Right renal cortex interstitium (tissue), 3 donors: ENCODE results near the gene LRRC8D. TPM values are rescaled to one million over a fixed set of nuclear protein-coding genes. Genes with fewer than 3 reads are reported as not detected.

ENCODE experiments used
- DNase-seq, 3 donors: peaks; one replicate each; pipeline ENCODE4 v3.0.0-alpha.2; 2013; ENCODE audit warnings: low read depth in 3 of 3, low spot score in 2 of 3
- polyA plus RNA-seq, 3 donors: library from polyadenylated mRNA; unstranded; fragments of 120-200 nt; gene quantifications; one replicate each; pipeline ENCODE4 v1.2.1, GENCODE V29; 2013; ENCODE audit not compliant: insufficient read length in 3 of 3

LRRC8D gene
- polyA plus RNA-seq, 3 donors = 38.5 to 42.3 (median 40.4) TPM

- DNase-seq = no peak
Observed at GRCh38 chr1:89890085-89890752, 69.4 kb downstream of the LRRC8D start.

DNA sequence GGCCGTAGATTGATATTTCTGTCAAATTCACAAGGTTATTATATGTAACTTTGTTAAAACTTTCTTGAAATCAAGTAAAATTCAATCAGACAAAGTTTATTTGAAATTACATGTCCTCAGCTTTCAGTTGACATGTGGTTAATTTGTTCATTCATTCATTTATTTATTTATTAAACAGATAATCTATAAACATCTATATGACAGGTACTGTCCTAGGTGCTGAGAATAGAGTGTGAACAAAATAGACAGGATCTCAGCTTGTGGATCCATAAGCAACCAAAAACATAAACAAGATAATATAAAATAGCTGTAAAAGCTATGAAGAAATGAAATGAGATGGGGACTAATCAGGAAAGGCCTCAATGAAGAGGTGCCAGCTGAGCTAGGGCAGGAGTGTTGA is 72.0 kb downstream of the LRRC8D start:
- DNase-seq = no peak

DNA sequence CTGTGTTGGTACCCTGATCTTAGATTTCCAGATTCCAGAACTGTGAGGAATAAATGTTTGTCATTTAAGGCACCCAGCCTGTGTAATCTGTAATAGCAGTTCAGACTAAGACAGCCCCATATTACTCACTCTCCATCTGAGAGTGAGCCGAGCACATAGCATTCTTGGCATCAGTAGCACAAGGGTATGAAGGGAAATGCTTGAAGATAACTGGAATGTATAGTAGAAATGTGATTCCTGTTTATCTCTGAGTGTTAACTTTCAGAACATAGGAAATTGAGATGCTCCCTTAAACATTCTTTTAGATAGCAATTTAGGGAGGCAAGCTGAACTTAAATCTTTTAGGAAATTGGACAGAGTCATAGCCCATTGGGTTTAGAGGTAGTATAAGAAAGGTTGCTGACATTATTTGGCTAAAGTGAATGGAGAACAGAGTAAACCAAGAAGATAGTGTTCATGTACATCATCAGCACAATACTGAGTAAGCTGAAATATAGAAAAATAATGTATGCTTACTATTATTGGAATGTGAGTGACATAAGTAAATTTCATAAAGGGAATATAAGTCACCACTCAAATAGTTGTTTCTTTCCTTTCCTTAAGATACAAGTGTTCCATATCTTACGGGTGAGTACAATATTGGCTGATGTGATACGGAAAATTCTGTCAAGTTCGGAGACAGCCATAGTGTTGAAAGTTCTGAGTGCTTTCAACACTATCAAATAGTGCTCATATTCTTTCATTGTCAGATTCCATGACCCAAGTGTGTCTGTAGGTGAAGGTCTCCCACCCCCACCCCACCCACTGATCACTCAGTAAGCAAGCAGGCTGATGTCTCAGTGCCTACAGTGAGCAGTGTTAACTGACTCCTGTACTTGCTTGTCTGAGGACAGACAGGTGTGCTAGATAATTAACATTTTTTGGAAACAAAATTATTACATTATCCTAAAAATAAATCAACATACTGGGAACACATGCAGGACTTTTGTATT is 73.7 kb downstream of the LRRC8D start:
- DNase-seq = no peak

- DNase-seq = no peak
Observed at GRCh38 chr1:89896105-89896942, 75.5 kb downstream of the LRRC8D start.

DNA sequence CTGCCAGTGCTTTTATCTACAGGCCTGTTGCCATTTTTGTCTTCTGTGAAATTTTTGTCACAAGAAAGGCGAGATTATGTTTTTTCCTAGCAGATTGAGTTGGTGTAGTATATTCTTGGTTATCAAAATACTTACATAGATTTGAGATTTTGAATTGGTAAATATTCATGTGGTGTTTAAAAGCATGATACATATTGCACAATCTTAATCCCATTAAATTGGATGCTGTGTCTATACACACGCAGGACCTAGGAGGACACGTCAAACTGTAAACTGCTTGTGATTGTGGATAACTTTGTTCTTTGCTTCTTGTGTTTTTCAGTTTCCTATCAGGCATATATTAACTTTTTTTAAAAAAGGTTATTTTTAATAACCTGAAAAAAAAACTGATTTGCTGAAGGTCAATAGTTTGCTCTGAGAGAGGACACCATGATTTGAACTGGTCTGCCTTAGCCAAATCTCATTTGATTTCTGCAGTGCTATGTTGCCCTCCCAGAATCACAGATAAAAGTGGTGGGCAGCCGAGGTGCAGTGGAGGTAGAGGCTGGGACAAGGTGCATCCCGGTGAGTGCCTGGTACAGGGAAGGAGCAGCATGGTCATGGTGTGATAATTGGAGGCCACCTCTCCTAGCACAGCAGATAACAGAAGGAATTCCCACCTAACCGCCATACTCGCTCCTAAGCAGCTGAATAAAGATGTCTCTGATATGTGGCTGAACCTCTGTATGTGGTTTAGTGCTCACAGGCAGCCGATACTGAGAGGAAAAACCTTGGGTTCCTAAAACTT is 76.7 kb downstream of the LRRC8D start:
- no peak for DNase-seq

- no peak for DNase-seq
Observed at GRCh38 chr1:89898150-89898549, 77.3 kb downstream of the LRRC8D start.

DNA sequence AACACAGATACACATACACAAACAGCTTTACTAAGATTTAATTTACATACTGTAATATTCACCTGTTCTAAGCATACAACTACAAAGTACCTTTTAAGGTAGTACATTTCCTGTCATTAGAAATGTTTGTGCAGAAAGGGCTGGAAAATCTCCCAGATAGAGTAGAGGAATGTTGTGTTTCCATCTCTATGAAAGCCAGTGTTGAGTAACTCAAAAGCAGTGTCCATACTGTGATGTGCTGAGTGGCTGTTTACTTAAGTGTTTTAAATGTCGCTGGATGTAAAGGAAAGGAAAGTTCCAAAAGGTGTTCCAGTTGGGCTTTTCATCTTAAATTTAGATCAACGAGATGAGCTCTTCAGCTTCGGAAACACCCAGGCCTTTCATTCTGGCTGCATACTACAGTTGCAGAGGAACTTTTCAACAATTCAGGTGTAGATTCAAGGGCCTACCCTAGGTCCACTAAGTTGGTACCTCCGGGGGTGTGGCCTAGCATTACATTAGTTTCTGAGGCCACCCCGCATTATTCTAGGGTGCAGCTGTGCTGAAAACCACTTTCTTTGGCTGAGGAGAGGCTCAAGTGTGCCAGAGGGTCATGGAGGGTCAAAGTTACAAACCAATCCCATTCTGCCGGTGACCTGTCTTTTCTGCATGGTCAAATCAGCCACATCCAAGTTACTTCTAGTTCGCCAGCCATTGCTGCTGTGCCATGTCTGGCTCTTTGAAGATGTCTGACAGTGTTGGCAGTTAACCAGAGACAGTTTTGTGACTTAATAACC is 78.1 kb downstream of the LRRC8D start:
- no peak for DNase-seq

GRCh38 chr1:89900323-89900722 is 79.5 kb downstream of the LRRC8D start:
- DNase-seq = no peak

GRCh38 chr1:89900791-89901708 is 80.2 kb downstream of the LRRC8D start:
- no peak for DNase-seq

GRCh38 chr1:89901957-89902669 is 81.3 kb downstream of the LRRC8D start:
- DNase-seq = no peak

- no peak for DNase-seq
Observed at GRCh38 chr1:89903550-89903949, 82.7 kb downstream of the LRRC8D start.

DNA sequence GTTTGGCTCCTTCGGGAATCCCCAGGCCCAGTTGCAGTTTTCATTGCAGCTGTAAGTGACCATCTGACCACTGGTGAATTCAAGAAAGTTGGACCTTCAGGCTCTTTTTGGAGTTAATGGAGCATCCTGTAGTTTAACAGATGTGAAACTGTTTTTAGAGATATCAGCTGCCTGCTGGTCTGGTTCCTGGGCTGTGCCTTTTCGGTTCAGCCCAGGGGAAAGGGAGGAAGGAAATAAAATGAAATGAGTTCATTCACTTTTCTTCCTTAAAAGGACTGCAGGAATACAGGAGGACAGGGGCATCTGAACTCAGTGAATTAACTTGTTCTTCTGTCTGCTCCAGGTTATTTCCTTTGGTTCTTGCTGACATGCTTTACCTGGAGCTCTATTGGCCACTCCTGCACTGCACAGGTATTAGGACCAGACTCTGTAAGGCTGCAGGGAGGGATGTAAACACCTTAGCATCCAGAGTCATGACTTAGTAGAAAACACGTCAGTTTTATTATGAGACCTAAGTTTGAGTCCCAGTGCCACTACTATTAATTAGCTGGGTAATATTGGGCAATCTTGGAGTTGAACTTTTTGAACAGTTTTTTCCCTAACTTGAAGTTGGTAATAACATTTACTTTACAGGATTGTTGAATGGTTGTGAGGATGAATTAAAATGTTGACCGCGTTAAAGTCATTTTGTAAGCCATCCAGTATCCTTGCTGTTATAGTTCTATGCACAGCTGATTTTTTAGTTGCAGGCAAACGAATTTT is 83.6 kb downstream of the LRRC8D start:
- DNase-seq = no peak

DNA sequence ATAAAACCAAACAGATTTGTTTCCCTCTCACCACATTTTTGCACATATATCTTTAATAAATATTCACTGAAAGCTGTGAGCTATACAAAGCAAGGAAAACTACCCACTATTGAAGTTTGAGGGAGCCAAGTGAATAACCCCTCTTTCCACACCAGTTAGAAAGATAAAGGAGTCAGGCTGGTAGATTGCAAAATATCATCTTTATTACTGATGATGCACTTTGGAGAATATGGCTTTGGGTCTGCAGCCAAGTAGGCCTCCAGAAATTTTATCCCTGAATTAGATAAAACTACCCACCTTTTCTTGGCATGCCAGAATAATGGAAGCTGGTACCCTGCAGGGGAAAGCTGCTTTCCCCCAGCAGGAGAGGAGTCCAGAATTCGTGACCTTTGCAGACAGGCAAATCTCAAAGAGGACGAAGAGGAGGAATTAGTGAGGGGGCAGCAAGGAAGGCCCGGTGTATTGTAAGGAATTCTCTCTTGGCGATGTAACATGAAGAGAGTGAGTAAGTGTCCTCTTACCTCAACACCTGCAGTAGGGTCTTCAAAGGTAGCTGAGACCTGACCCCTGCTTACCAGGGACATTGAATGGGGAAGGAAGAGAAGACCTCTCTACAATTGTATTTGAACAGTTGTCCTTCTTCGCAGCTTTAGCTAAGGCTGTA is 84.7 kb downstream of the LRRC8D start:
- no peak for DNase-seq

DNA sequence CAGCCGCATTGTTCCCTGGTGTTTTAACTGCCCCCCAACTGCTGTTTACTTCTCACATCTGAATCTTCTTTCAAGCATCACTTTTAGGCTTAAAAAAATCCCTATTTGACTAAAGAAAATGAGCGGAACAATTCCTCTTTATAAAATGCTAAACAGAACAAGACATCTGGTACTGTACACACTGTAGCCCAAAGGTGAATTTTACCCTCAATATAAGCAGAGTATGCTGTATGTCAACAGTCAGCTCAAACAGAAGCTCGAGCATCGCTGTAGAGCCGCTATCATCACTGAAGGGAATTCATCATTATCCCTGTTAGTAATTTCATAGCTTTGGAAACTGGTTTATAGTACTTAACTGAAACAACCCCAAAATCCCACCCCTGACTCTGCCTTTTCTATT is 85.3 kb downstream of the LRRC8D start:
- no peak for DNase-seq

DNA sequence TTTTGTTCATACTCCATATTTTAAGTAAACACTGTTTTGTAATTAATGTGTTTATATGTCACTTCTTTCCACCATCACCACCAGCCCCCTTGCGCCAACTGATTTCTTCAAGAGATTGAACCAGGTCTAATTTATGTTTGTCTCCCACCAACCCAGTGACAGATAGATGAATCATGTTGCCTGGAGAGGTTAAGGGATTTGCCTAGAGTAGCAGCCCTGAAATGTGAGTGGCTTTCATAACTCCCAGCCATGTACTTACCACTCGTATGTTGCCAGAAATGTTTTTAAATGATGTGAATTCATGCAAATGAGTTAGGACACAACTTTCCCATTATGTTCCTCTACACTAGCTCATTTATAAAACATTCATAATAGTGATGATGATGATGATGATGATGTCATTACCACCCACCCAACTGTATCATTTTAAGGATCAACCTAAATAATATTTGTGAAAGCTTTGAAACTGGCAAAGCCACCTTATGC is 86.9 kb downstream of the LRRC8D start:
- DNase-seq = no peak

DNA sequence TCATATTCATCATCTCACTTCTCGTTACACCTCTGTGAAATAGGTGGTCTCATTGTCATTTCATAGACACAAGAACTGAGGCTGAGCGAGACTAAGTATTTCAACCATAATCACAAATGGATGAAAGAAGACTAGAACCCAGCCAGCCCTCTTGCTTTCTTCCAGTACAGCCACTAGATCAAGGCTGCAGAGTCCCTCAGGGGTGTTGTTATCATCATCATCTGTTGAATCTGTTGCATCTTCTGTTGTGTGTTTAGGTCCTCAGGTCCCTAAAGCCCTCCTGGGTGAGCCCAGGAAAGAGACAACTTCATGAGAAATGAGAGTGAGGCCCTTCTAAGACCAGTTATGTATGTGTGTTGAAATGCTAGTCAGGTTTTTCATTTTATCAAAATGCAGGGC is 87.4 kb downstream of the LRRC8D start:
- DNase-seq = no peak
